A549 (cell line): ENCODE data around the gene RUNX3. TPM values are rescaled to one million over a fixed set of nuclear protein-coding genes. Genes with fewer than 3 reads are reported as not detected.

Experiments used
- ATAC-seq, 2 experiments: fragments of 200-7000 bp in 1 of 2; fragments of >200 bp in 1 of 2; cut with Nextera tagmentation in 1 of 2; cut with Tn5 transposase in 1 of 2; 3 replicates each; pipeline versions ENCODE4 v1.8.0 to v1.9.1; 2018 to 2020; ENCODE audit warnings: mild to moderate bottlenecking in 1 of 2, moderate library complexity in 1 of 2
- CTCF ChIA-PET: fragments of 300-600 bp; sonication (Branson Sonifier 250); formaldehyde crosslinking; extraction: SDS; loops from one replicate; lab custom pipeline; 2021; ENCODE audit warnings: antibody characterized with exemption, inconsistent platforms; lab: Yijun Ruan, JAX
- POLR2A ChIA-PET: fragments of 350-600 bp; formaldehyde crosslinking; extraction: SDS; loops from one replicate; lab custom pipeline; 2021; ENCODE audit warnings: antibody characterized with exemption, inconsistent platforms; lab: Yijun Ruan, JAX
- DNase-seq, 2 experiments: peaks; one replicate each; pipeline versions ENCODE4 v3.0.0 to v3.0.0-alpha.2; 2011 to 2016; ENCODE audit warnings: low read depth in 1 of 2, low spot score in 1 of 2
- FAIRE-seq: peaks from 2 replicates; lab custom pipeline; 2011; peaks lifted over from hg19 to GRCh38; lab: Jason Lieb, UNC
- H3K27ac ChIP-seq, 2 experiments: fragments of >200 bp; sonication (Bioruptor Twin); formaldehyde crosslinking; 3 replicates each; pipeline ENCODE4 v1.5.1; 2016 to 2017
- H3K4me1 ChIP-seq: fragments of >200 bp; sonication (Bioruptor Twin); formaldehyde crosslinking; 3 replicates; pipeline ENCODE4 v1.6.1; 2016
- H3K4me2 ChIP-seq: fragments of >200 bp; sonication (Bioruptor Twin); formaldehyde crosslinking; 3 replicates; pipeline ENCODE4 v1.6.1; 2016
- H3K4me3 ChIP-seq: fragments of >200 bp; sonication (Bioruptor Twin); formaldehyde crosslinking; 3 replicates; pipeline ENCODE4 v1.5.1; 2016
- H3K9me3 ChIP-seq: fragments of >200 bp; sonication (Bioruptor Twin); formaldehyde crosslinking; 3 replicates; pipeline ENCODE4 v1.6.1; 2016
- ATOH8 ChIP-seq: fragments of 250-450 bp; sonication (Bioruptor Pico); IDR thresholded peaks from 2 replicates; pipeline ENCODE4 v1.5.0; 2020; ENCODE audit warnings: low read depth, mild to moderate bottlenecking, moderate library complexity
- BCL3 ChIP-seq: fragments of >200 bp; sonication (Bioruptor Twin); formaldehyde crosslinking; IDR thresholded peaks from 3 replicates; pipeline ENCODE4 v1.6.1; 2016
- E2F6 ChIP-seq: IDR thresholded peaks from 2 replicates; pipeline ENCODE4 v1.6.1; 2012; ENCODE audit warnings: low read depth, borderline replicate concordance
- EHF ChIP-seq: fragments of 250-450 bp; sonication (Bioruptor Pico); IDR thresholded peaks from 2 replicates; pipeline ENCODE4 v1.5.0; 2020; ENCODE audit warnings: mild to moderate bottlenecking
- ELK1 ChIP-seq: fragments of 150-350 bp; IDR thresholded peaks from 2 replicates; pipeline ENCODE4 v1.6.1; 2014; ENCODE audit warnings: low read depth, mild to moderate bottlenecking, low read length
- ESRRA ChIP-seq: fragments of 150-350 bp; IDR thresholded peaks from 2 replicates; pipeline ENCODE4 v1.6.1; 2014; ENCODE audit warnings: mild to moderate bottlenecking, low read length, borderline replicate concordance
- FOXS1 ChIP-seq: fragments of 250-450 bp; sonication (Bioruptor Pico); IDR thresholded peaks from 2 replicates; pipeline ENCODE4 v1.5.0; 2020; ENCODE audit warnings: mild to moderate bottlenecking, moderate library complexity
- HES2 ChIP-seq: fragments of >200 bp; sonication (Bioruptor Twin); formaldehyde crosslinking; IDR thresholded peaks from 2 replicates; pipeline ENCODE4 v1.6.1; 2016
- HEYL ChIP-seq: fragments of 250-450 bp; sonication (Bioruptor Pico); IDR thresholded peaks from 2 replicates; pipeline ENCODE4 v1.8.0; 2021; ENCODE audit warnings: mild to moderate bottlenecking, moderate library complexity
- HMGXB4 ChIP-seq: fragments of 250-450 bp; sonication (Bioruptor Pico); IDR thresholded peaks from 2 replicates; pipeline ENCODE4 v1.5.0; 2021; ENCODE audit warnings: mild to moderate bottlenecking, moderate library complexity, borderline replicate concordance
- HOXA7 ChIP-seq: fragments of 250-450 bp; sonication (Bioruptor Pico); IDR thresholded peaks from 2 replicates; pipeline ENCODE4 v1.5.0; 2020; ENCODE audit warnings: mild to moderate bottlenecking, moderate library complexity
- HOXB13 ChIP-seq: fragments of 250-450 bp; sonication (Bioruptor Pico); IDR thresholded peaks from 2 replicates; pipeline ENCODE4 v1.5.0; 2020; ENCODE audit warnings: low read depth, mild to moderate bottlenecking, moderate library complexity
- JUNB ChIP-seq: fragments of >200 bp; sonication (Bioruptor Twin); formaldehyde crosslinking; IDR thresholded peaks from 2 replicates; pipeline ENCODE4 v1.6.1; 2016
- NFE2L2 ChIP-seq: fragments of 150-350 bp; conservative IDR thresholded peaks from 2 replicates; pipeline ENCODE4 v1.6.1; 2014; ENCODE audit warnings: low read length
- NR3C1 ChIP-seq: fragments of >200 bp; sonication (Bioruptor Twin); formaldehyde crosslinking; IDR thresholded peaks from 3 replicates; pipeline ENCODE4 v1.6.1; 2017
- PHF8 ChIP-seq: fragments of 200-600 bp; sonication (generic); IDR thresholded peaks from 2 replicates; pipeline ENCODE4 v1.6.1; 2016; ENCODE audit warnings: low read depth, mild to moderate bottlenecking, antibody characterized with exemption, moderate library complexity, borderline replicate concordance
- POLR2A ChIP-seq: IDR thresholded peaks from 2 replicates; pipeline ENCODE4 v1.6.1; 2012; ENCODE audit warnings: mild to moderate bottlenecking, low read length
- RAD21 ChIP-seq, 2 experiments: fragments of >200 bp in 1 of 2; sonication (Bioruptor Twin) in 1 of 2; formaldehyde crosslinking in 1 of 2; IDR thresholded peaks in 1 of 2; conservative IDR thresholded peaks in 1 of 2; 2 replicates in 1 of 2; 3 replicates in 1 of 2; pipeline ENCODE4 v1.6.1; 2012 to 2018; ENCODE audit warnings: inconsistent platforms in 1 of 2
- SMC3 ChIP-seq: fragments of >200 bp; sonication (Bioruptor Twin); formaldehyde crosslinking; IDR thresholded peaks from 3 replicates; pipeline ENCODE4 v1.6.1; 2018; ENCODE audit warnings: inconsistent platforms
- ZC3H11A ChIP-seq: fragments of 450-650 bp; IDR thresholded peaks from 2 replicates; pipeline ENCODE4 v1.6.1; 2014; ENCODE audit warnings: antibody characterized with exemption, mild to moderate bottlenecking
- ZNF302 ChIP-seq: fragments of 250-450 bp; sonication (Bioruptor Pico); IDR thresholded peaks from 2 replicates; pipeline ENCODE4 v1.9.0; 2021; ENCODE audit warnings: inconsistent platforms, mild to moderate bottlenecking, moderate library complexity
- WGBS: methylation state at CpG from one replicate; pipeline ENCODE4 v1.1.6; 2017; ENCODE audit errors: missing lambda C conversion rate; 5-methylcytosine and 5-hydroxymethylcytosine counted together
- polyA plus RNA-seq, 4 experiments: library from polyadenylated mRNA; depleted of rRNA in 3 of 4; stranded (reverse); fragments of >200 nt; fragmentation: RNase III in 1 of 4; extraction: RNeasy Plus Mini Kit Qiagen cat#74134 plus additional on column Dnase treatment in 1 of 4; gene quantifications; 2 replicates in 3 of 4; 3 replicates in 1 of 4; pipeline ENCODE4 v1.2.3, GENCODE V29; 2011 to 2017

The RUNX3 gene
- polyA plus RNA-seq, 2 of the 4 experiments (the other 2 are of a cell fraction) = 1.4 to 4.0 TPM

GRCh38 chr1:24888971-24889676, 41.0 kb downstream of the RUNX3 start (continued):
- no peak for TF ChIP-seq ZNF302 (CRISPR knock-in tag)
- TF ChIP-seq EHF = no peak

- no peak for TF ChIP-seq HOXB13 (CRISPR knock-in tag)
- no peak for TF ChIP-seq RAD21 (conservative IDR thresholded peaks at IDR 0.05 in 1 of 2, IDR thresholded peaks at IDR 0.05 in 1 of 2)
- TF ChIP-seq BCL3 = no peak
- TF ChIP-seq ELK1 = no peak
- no peak for TF ChIP-seq HEYL (CRISPR knock-in tag)
- TF ChIP-seq PHF8 = no peak
- TF ChIP-seq HOXA7 (CRISPR knock-in tag) = no peak
- no peak for TF ChIP-seq HMGXB4 (CRISPR knock-in tag)
- TF ChIP-seq ATOH8 (CRISPR knock-in tag) = no peak
- no peak for TF ChIP-seq SMC3
- no peak for TF ChIP-seq POLR2A
- TF ChIP-seq JUNB = no peak
- no peak for TF ChIP-seq HES2
- TF ChIP-seq NR3C1 = no peak
- no peak for TF ChIP-seq FOXS1 (CRISPR knock-in tag)
- no peak for TF ChIP-seq ZC3H11A
- no peak for TF ChIP-seq NFE2L2
- TF ChIP-seq E2F6 = no peak
- no peak for TF ChIP-seq ESRRA
- no peak overlapping the region for H3K27ac ChIP-seq
- POLR2A ChIA-PET = no interaction called here
- 0 out of 3 replicates have a peak, but pooled peaks cover 2% of the 10 kb centered on the region for H3K9me3 ChIP-seq
- DNase-seq = no peak
- no peaks in the 10 kb centered on the region for H3K4me1 ChIP-seq
- H3K4me3 ChIP-seq = no peak overlapping the region
- CTCF ChIA-PET = interaction anchor here (0.8 to 2.0 kb wide), 3 partner anchors 10 to 317 kb away, joined by 3 to 7 read pairs (median 5); no protein-coding TSS in a partner anchor
- ATAC-seq = no peak
- no peak overlapping the region for H3K4me2 ChIP-seq
- FAIRE-seq = no peak
- WGBS = 65% methylated on average over 7 of the region's 9 CpGs
These were observed 41.8 kb downstream of the RUNX3 start for GRCh38 chr1:24888061-24888970.
